GM21515 (cell line): ENCODE data around the gene SHF.

Source experiments
- ATAC-seq: cut with Tn5 transposase; IDR thresholded peaks from one replicate; pipeline ENCODE4 v1.9.1; 2021; ENCODE audit not compliant: unreplicated experiment

Gene SHF

GRCh38 chr15:45130291-45131000, 57.3 kb downstream of the SHF start:
- ATAC-seq, result no peak

GRCh38 chr15:45129651-45130129, 58.1 kb downstream of the SHF start, which contains the start of the genes DUOX1 and DUOXA1:
Gene DUOX1 (plus strand): TSS chr15:45129994. CDS start chr15:45131967, 1,973 bp downstream.
Gene DUOXA1 (minus strand): TSS chr15:45129879. CDS start chr15:45123014, 6,865 bp downstream.
- ATAC-seq, result no peak

- no peak for ATAC-seq
These were observed 58.7 kb downstream of the SHF start for GRCh38 chr15:45128971-45129639.

- ATAC-seq, result no peak
These were observed 61.1 kb downstream of the SHF start for GRCh38 chr15:45126535-45127158.

GRCh38 chr15:45123397-45123796, 64.4 kb downstream of the SHF start:
- ATAC-seq, result no peak

GRCh38 chr15:45122719-45123118, 65.0 kb downstream of the SHF start:
- ATAC-seq, result no peak

- ATAC-seq, result no peak
These were observed 65.9 kb downstream of the SHF start for GRCh38 chr15:45121706-45122417.

GRCh38 chr15:45121020-45121419, 66.7 kb downstream of the SHF start:
- ATAC-seq, result no peak

- no peak for ATAC-seq
These were observed 67.4 kb downstream of the SHF start for GRCh38 chr15:45120081-45120972.

- no peak for ATAC-seq
These were observed 68.8 kb downstream of the SHF start for GRCh38 chr15:45118996-45119395.

GRCh38 chr15:45118131-45118588, 69.6 kb downstream of the SHF start:
- peak; percentile 95 for ATAC-seq

GRCh38 chr15:45117308-45118130, 70.2 kb downstream of the SHF start:
- no peak for ATAC-seq
